ENCODE results near the gene EFNB3. TPM values are rescaled to one million over a fixed set of nuclear protein-coding genes. Genes with fewer than 3 reads are reported as not detected.

Gene EFNB3
- polyA plus RNA-seq, 1 donor from 2014 or later = 36.4 TPM

- Histone ChIP-seq H3K9me2 (ENCODE audit: insufficient read depth, low read length) (no peaks in the 10 kb centered on the region), H3F3A (ENCODE audit: insufficient read depth, low read length, poor library complexity, severe bottlenecking) (peaks cover 6% of the 10 kb centered on the region), H3K4me3 (ENCODE audit: low read length) (no peak overlapping the region), H3K79me2 (replicated peaks; ENCODE audit: insufficient read depth, low read length) (peaks cover 16% of the 10 kb centered on the region), H3K27me3 (ENCODE audit: insufficient read depth, low read depth, low read length) (no peaks in the 10 kb centered on the region), H3K36me3 (ENCODE audit: insufficient read depth, low read length) (no peaks in the 10 kb centered on the region), H2AFZ (ENCODE audit: low read depth, low read length) (no peak overlapping the region), H4K20me1 (ENCODE audit: insufficient read depth) (peaks cover 3% of the 10 kb centered on the region), H3K9ac (ENCODE audit: low read length) (no peak overlapping the region), H3K4me2 (ENCODE audit: low read length) (no peak overlapping the region), H3K27ac (ENCODE audit: low read length) (no peak overlapping the region), H3K9me3 (ENCODE audit: low read length) (no peaks in the 10 kb centered on the region)
- TF ChIP-seq TAF1 (IDR thresholded peaks at IDR 0.05; ENCODE audit: low read depth) = no peak
- no peak for TF ChIP-seq RAD21 (conservative IDR thresholded peaks at IDR 0.05)
- no peak for TF ChIP-seq EP300 (conservative IDR thresholded peaks at IDR 0.05; ENCODE audit: poor library complexity, severe bottlenecking)
- TF ChIP-seq MXI1 (conservative IDR thresholded peaks at IDR 0.05; ENCODE audit: poor library complexity, severe bottlenecking) = no peak
- no peak for TF ChIP-seq CTCF (IDR thresholded peaks at IDR 0.05; ENCODE audit: poor library complexity, severe bottlenecking)
- TF ChIP-seq POLR2AphosphoS5 (IDR thresholded peaks at IDR 0.05) = no peak
- TF ChIP-seq REST (IDR thresholded peaks at IDR 0.05; ENCODE audit: borderline replicate concordance) = no peak
- TF ChIP-seq EZH2 (IDR thresholded peaks at IDR 0.05; ENCODE audit: borderline replicate concordance, insufficient read depth, low read length, poor library complexity, severe bottlenecking) = no peak
- TF ChIP-seq SMC3 (conservative IDR thresholded peaks at IDR 0.05; ENCODE audit: poor library complexity) = no peak
Observed at GRCh38 chr17:7701681-7702080, 3.3 kb upstream of the EFNB3 start.

- no peak for TF ChIP-seq EP300 (conservative IDR thresholded peaks at IDR 0.05; ENCODE audit: poor library complexity, severe bottlenecking)
- no peak for TF ChIP-seq TAF1 (IDR thresholded peaks at IDR 0.05; ENCODE audit: low read depth)
- TF ChIP-seq MXI1 (conservative IDR thresholded peaks at IDR 0.05; ENCODE audit: poor library complexity, severe bottlenecking) = no peak
- no peak for TF ChIP-seq SMC3 (conservative IDR thresholded peaks at IDR 0.05; ENCODE audit: poor library complexity)
- no peak for TF ChIP-seq CTCF (IDR thresholded peaks at IDR 0.05; ENCODE audit: poor library complexity, severe bottlenecking)
- TF ChIP-seq POLR2AphosphoS5 (IDR thresholded peaks at IDR 0.05) = no peak
- TF ChIP-seq EZH2 (IDR thresholded peaks at IDR 0.05; ENCODE audit: borderline replicate concordance, insufficient read depth, low read length, poor library complexity, severe bottlenecking) = no peak
- TF ChIP-seq REST (IDR thresholded peaks at IDR 0.05; ENCODE audit: borderline replicate concordance) = no peak
- TF ChIP-seq RAD21 (conservative IDR thresholded peaks at IDR 0.05) = no peak
- Histone ChIP-seq H3K9me2 (ENCODE audit: insufficient read depth, low read length) (no peaks in the 10 kb centered on the region), H3K79me2 (replicated peaks; ENCODE audit: insufficient read depth, low read length) (peaks cover 27% of the 10 kb centered on the region), H3K4me2 (ENCODE audit: low read length) (no peak overlapping the region), H3K9ac (ENCODE audit: low read length) (peak overlapping the region; percentile 93), H3K4me3 (ENCODE audit: low read length) (peak overlapping the region; percentile 98), H3K27me3 (ENCODE audit: insufficient read depth, low read depth, low read length) (no peaks in the 10 kb centered on the region), H4K20me1 (ENCODE audit: insufficient read depth) (peaks cover 3% of the 10 kb centered on the region), H3F3A (ENCODE audit: insufficient read depth, low read length, poor library complexity, severe bottlenecking) (peaks cover 6% of the 10 kb centered on the region), H3K27ac (ENCODE audit: low read length) (peak overlapping the region; percentile 95), H3K9me3 (ENCODE audit: low read length) (no peaks in the 10 kb centered on the region), H2AFZ (ENCODE audit: low read depth, low read length) (no peak overlapping the region), H3K36me3 (ENCODE audit: insufficient read depth, low read length) (no peaks in the 10 kb centered on the region)
Observed at GRCh38 chr17:7702776-7703175, 2.2 kb upstream of the EFNB3 start.
